Measurements from ENCODE around the gene NRCAM. TPM values are rescaled to one million over a fixed set of nuclear protein-coding genes. Genes with fewer than 3 reads are reported as not detected.

Gene NRCAM
- total and polyA plus RNA-seq, 4 donors, result 0.17 to 3.2 (median 0.64) TPM

DNA sequence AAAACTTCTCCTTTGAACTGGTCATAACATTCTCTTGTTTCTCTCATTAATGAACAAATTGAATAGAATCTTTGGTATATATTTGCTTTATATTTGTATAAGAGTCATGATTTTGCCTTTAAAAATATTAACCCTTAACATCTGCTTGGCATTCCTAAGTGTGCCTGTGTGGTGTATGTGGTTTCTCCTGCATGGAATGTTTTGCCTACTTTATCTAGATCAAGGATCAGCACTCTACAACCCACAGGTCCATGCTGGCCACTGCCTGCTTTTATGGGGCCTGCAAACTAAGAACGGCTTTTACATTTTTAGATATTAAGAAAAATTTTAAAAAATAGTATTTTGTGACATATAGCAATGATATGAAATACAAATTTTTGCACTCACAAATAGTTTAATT lies 321.8 kb downstream of the NRCAM start:
- WGBS, result 96% methylated on average over 1 of the region's 1 CpG
- TF ChIP-seq HNF4G (IDR thresholded peaks at IDR 0.05) (no peak), ZBTB33 (IDR thresholded peaks at IDR 0.05) (no peak), FOXA1 (IDR thresholded peaks at IDR 0.05) (no peak), RAD21 (IDR thresholded peaks at IDR 0.05) (no peak), HNF4A (conservative IDR thresholded peaks at IDR 0.05) (no peak), JUND (IDR thresholded peaks at IDR 0.05) (no peak), NR2F2 (IDR thresholded peaks at IDR 0.05) (no peak), ATF3 (IDR thresholded peaks at IDR 0.05) (no peak), MAX (IDR thresholded peaks at IDR 0.05) (no peak), EGR1 (IDR thresholded peaks at IDR 0.05; ENCODE audit: low read depth in 2 of 2) (no peak), TAF1 (conservative IDR thresholded peaks at IDR 0.05) (no peak), SP1 (IDR thresholded peaks at IDR 0.05) (no peak), FOXA2 (IDR thresholded peaks at IDR 0.05) (no peak), YY1 (IDR thresholded peaks at IDR 0.05) (no peak)
- TF ChIP-seq, protein P1, sequence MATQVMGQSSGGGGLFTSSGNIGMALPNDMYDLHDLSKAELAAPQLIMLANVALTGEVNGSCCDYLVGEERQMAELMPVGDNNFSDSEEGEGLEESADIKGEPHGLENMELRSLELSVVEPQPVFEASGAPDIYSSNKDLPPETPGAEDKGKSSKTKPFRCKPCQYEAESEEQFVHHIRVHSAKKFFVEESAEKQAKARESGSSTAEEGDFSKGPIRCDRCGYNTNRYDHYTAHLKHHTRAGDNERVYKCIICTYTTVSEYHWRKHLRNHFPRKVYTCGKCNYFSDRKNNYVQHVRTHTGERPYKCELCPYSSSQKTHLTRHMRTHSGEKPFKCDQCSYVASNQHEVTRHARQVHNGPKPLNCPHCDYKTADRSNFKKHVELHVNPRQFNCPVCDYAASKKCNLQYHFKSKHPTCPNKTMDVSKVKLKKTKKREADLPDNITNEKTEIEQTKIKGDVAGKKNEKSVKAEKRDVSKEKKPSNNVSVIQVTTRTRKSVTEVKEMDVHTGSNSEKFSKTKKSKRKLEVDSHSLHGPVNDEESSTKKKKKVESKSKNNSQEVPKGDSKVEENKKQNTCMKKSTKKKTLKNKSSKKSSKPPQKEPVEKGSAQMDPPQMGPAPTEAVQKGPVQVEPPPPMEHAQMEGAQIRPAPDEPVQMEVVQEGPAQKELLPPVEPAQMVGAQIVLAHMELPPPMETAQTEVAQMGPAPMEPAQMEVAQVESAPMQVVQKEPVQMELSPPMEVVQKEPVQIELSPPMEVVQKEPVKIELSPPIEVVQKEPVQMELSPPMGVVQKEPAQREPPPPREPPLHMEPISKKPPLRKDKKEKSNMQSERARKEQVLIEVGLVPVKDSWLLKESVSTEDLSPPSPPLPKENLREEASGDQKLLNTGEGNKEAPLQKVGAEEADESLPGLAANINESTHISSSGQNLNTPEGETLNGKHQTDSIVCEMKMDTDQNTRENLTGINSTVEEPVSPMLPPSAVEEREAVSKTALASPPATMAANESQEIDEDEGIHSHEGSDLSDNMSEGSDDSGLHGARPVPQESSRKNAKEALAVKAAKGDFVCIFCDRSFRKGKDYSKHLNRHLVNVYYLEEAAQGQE (IDR thresholded peaks at IDR 0.05), result no peak
- Histone ChIP-seq H3K4me3 (ENCODE audit: low read depth in 1 of 3, low read length in 3 of 3) (no peak overlapping the region), H3K27me3 (ENCODE audit: control insufficient read depth in 4 of 4, insufficient read depth in 4 of 4, low read length in 3 of 4) (no peaks in the 10 kb centered on the region), H3K9ac (ENCODE audit: low read depth in 1 of 2, low read length in 2 of 2) (no peak overlapping the region), H3K36me3 (ENCODE audit: control insufficient read depth in 4 of 4, insufficient read depth in 3 of 4, low read depth in 1 of 4, low read length in 3 of 4) (no peaks in the 10 kb centered on the region), H3K27ac (ENCODE audit: low read depth in 1 of 2, low read length in 2 of 2) (no peak overlapping the region), H3K4me1 (ENCODE audit: control insufficient read depth in 4 of 4, insufficient read depth in 4 of 4, low read length in 3 of 4) (no peaks in the 10 kb centered on the region), H3K9me3 (ENCODE audit: control insufficient read depth in 4 of 4, low read length in 3 of 4) (no peaks in the 10 kb centered on the region)
- DNase-seq (ENCODE audit: low spot score), result no peak

DNA sequence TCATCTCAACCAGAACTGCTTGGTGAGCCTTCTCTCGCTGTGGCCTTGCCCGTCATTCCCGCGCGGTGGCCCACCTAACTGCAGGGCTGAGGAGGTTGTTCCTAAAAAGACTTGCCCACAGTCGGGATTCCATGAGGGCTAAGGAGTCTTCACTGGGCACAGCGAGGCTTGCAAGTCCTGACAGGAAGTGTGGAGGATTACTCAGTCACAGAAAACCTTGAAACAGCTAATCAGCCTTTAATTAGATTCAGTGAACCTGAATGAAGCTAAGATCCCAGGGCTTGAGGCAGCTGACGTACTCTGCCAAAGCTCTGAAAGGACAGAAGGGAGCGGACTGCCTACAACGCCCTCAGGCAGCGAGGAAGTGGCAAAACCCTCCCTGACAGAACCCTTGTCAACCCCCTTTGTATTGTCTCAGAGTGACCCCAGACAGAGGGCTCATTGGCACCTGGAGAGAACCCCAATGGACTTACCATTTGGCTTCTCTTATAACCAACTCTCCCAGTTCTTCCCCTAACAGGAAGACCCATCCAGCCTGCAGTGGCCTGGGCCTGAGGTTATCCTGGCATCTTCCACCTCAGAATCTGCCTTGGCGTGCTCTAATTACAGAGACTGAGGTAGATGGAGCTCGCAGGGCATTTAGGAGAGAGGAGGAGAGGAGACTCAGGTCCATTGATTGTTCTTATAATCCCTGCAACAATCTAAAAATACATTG lies 323.5 kb downstream of the NRCAM start:
- H3K9me3 ChIP-seq (ENCODE audit: control insufficient read depth in 4 of 4, low read length in 3 of 4), result no peaks in the 10 kb centered on the region
- no peak for DNase-seq (ENCODE audit: low spot score)
- no peak overlapping the region for H3K27ac ChIP-seq (ENCODE audit: low read depth in 1 of 2, low read length in 2 of 2)
- no peak overlapping the region for H3K4me3 ChIP-seq (ENCODE audit: low read depth in 1 of 3, low read length in 3 of 3)
- no peak overlapping the region for H3K9ac ChIP-seq (ENCODE audit: low read depth in 1 of 2, low read length in 2 of 2)
- 91% methylated on average over 13 of the region's 13 CpGs for WGBS
- H3K27me3 ChIP-seq (ENCODE audit: control insufficient read depth in 4 of 4, insufficient read depth in 4 of 4, low read length in 3 of 4), result no peaks in the 10 kb centered on the region
- H3K36me3 ChIP-seq (ENCODE audit: control insufficient read depth in 4 of 4, insufficient read depth in 3 of 4, low read depth in 1 of 4, low read length in 3 of 4), result no peaks in the 10 kb centered on the region
- no peaks in the 10 kb centered on the region for H3K4me1 ChIP-seq (ENCODE audit: control insufficient read depth in 4 of 4, insufficient read depth in 4 of 4, low read length in 3 of 4)
- no peak for TF ChIP-seq ZBTB33 (IDR thresholded peaks at IDR 0.05)
- TF ChIP-seq FOXA1 (IDR thresholded peaks at IDR 0.05), result no peak
- TF ChIP-seq SP1 (IDR thresholded peaks at IDR 0.05), result no peak
- no peak for TF ChIP-seq FOXA2 (IDR thresholded peaks at IDR 0.05)
- TF ChIP-seq, protein P2, sequence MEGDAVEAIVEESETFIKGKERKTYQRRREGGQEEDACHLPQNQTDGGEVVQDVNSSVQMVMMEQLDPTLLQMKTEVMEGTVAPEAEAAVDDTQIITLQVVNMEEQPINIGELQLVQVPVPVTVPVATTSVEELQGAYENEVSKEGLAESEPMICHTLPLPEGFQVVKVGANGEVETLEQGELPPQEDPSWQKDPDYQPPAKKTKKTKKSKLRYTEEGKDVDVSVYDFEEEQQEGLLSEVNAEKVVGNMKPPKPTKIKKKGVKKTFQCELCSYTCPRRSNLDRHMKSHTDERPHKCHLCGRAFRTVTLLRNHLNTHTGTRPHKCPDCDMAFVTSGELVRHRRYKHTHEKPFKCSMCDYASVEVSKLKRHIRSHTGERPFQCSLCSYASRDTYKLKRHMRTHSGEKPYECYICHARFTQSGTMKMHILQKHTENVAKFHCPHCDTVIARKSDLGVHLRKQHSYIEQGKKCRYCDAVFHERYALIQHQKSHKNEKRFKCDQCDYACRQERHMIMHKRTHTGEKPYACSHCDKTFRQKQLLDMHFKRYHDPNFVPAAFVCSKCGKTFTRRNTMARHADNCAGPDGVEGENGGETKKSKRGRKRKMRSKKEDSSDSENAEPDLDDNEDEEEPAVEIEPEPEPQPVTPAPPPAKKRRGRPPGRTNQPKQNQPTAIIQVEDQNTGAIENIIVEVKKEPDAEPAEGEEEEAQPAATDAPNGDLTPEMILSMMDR (IDR thresholded peaks at IDR 0.05; ENCODE audit: low read depth, low read length, missing input control), result no peak
- TF ChIP-seq HNF4A (conservative IDR thresholded peaks at IDR 0.05), result no peak
- TF ChIP-seq HNF4G (IDR thresholded peaks at IDR 0.05), result no peak
- no peak for TF ChIP-seq GABPA (IDR thresholded peaks at IDR 0.05 in 1 of 2, conservative IDR thresholded peaks at IDR 0.05 in 1 of 2)
- TF ChIP-seq JUND (IDR thresholded peaks at IDR 0.05), result no peak

Data from liver (tissue), 9 donors.